Measurements from ENCODE around the gene RASSF6.
"Not testable (repeated sequence)": the region's sequence is repeated elsewhere in the genome, so short reads cannot be mapped to it uniquely, and the experiment has no call there.

The RASSF6 gene

GRCh38 chr4:73573794-73574528 lies 46.3 kb downstream of the RASSF6 start:
- no peak for DNase-seq

DNA sequence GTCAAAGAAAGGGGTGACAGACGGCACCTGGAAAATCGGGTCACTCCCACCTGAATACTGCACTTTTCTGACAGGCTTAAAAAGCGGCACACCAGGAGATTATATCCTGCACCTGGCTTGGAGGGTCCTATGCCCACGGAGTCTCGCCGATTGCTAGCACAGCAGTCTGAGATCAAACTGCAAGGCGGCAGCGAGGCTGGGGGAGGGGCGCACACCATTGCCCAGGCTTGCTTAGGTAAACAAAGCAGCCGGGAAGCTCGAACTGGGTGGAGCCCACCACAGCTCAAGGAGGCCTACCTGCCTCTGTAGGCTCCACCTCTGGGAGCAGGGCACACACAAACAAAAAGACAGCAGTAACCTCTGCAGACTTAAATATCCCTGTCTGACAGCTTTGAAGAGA lies 69.4 kb downstream of the RASSF6 start:
- DNase-seq = not testable (repeated sequence)

- DNase-seq = no peak
Observed at GRCh38 chr4:73544620-73545019, 75.6 kb downstream of the RASSF6 start.

DNA sequence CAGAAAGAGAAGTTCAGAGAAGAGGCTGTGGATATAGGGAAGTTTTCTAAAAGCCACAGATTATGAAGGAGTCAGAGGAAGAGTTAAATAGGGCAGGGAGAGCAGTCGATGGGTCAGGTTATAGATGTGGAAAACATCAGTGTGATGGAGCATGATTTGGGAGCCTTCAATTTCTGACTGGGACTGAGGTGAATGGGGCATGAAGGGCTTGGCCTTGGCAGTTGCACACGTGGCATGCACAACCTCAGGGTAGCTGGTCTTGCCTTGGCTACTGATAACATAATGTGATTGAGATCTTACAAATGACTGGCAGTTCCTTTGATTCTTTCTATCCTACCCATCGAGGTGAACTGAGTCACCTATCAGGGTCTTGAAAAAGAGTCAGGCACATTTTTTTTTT lies 79.0 kb downstream of the RASSF6 start:
- no peak for DNase-seq

DNA sequence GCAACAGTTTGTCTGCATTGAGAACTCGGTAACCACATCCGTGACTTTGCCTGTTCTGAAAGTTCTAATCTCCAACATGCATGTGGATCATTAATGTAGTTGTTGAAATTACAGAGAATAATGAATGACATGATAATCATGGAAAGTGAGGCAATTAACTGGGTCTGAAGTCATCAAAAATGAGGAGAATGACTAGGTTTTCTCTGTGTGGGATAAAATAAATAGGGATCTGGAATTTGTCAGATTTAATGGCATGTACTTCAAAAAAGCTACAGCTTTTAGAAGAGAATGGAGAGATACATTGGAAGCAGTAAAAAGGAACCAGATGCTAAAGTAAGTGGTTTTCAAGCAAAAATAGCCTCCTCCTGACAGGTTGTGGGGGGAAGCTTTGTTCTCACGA lies 79.4 kb downstream of the RASSF6 start:
- DNase-seq = no peak

GRCh38 chr4:73539386-73539785 lies 80.8 kb downstream of the RASSF6 start:
- no peak for DNase-seq

DNA sequence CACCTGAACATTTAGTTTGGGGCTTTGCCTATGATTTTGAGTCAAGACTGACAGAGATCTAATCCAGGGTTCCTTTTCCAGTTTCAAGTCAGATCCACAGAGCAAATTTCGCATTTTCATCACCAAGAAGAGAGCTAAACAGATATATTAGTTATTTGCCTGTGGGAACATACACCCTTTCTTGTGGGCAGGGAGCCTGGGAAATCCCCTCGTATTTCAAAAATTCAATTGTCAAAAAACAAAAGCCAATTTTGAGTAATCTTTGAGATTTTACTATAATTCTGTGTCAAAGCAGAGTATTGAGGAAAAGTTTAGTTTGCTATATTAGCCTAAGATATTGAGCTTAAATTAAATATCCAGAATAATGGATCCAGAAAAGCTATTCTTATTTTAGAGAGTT lies 82.1 kb downstream of the RASSF6 start:
- no peak for DNase-seq

- no peak for DNase-seq
Observed at GRCh38 chr4:73533515-73534422, 86.5 kb downstream of the RASSF6 start.

- no peak for DNase-seq
Observed at GRCh38 chr4:73528171-73528570, 92.1 kb downstream of the RASSF6 start.

DNA sequence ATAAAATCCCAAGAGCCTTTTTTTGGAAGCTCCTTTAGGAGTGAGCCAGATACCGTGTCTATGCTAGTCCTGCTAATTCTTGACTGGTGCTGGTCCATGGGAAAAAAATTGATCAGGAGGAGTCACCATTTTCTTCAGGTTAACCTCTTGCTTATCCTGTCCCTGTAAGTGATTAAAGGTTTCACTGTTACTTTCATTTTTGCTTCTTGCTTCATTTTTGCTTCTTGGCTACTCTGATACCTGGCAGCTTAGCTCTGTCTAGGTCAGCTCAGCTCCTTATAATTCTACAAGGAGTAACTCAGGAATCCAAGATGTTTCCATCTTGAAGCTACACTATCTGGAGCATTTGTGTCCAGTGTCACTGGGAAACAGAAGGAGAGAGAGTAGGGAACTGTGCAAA lies 93.0 kb downstream of the RASSF6 start:
- no peak for DNase-seq

DNA sequence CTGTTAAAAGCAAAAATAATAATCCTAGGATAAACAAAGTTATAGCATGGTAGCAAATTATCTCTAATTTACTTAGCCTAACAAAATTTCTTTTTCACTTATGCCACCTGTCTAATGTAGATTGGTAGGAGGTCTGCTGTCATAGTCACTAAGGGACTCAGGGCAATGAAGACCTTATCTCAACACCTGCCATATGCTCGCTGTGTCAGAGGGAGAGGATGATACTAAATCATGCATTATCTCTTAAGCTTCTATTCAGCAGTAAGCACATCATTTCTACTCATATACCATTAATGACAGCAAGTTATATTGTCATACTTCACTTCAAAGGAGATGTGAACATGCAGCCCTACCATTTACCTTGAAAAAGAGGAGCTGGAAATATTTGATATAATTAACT lies 94.6 kb downstream of the RASSF6 start:
- no peak for DNase-seq

DNA sequence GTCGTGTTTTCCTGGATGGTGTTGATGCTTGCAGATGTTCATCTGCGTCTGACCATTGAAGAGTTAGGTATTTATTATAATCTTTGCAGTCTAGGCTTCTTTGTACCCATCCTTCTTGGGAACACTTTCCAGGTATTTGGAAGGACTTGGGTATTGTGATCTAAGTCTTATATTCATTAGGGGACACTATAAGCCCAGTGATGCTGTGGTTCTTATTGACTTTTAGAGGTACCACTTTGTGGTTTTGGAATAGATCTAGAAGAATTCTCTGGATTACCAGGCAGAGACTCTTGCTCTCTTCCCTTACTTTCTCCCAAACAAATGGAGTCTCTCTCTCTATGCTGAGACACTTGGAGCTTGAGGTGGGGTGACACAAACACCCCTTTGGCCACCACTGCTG lies 97.1 kb downstream of the RASSF6 start:
- DNase-seq = no peak

All from activated CD4-positive, alpha-beta T cell treated with anti-CD3 and anti-CD28 coated beads for 4 hours (primary cell).